Adrenal gland (tissue), 5 donors: ENCODE measurements around the gene CENPP.

Experiments used
- CTCF ChIP-seq, 6 experiments: fragments of 450-650 bp in 4 of 6; fragments of 200-600 bp in 2 of 6; sonication (generic) in 1 of 6; IDR thresholded peaks; 1 replicate in 5 of 6; 2 replicates in 1 of 6; pipeline versions ENCODE4 v1.5.1 to v1.8.0; 2016 to 2021; ENCODE audit warnings: antibody characterized with exemption in 6 of 6, mild to moderate bottlenecking in 2 of 6, moderate library complexity in 1 of 6
- POLR2A ChIP-seq, 2 donors: fragments of 450-650 bp; IDR thresholded peaks; one replicate each; pipeline ENCODE4 v1.6.1; 2017; ENCODE audit warnings: antibody characterized with exemption in 2 of 2, mild to moderate bottlenecking in 2 of 2, moderate library complexity in 1 of 2
- donor health status: DM: no; HTN: no; CAD: no.

GRCh38 chr9:92395617-92396016, 69.9 kb downstream of the CENPP start:
- TF ChIP-seq CTCF (IDR thresholded peaks at IDR 0.05) (no peak), POLR2A (IDR thresholded peaks at IDR 0.05) (no peak)
